ENCODE data around the gene ANO3.

- TF ChIP-seq CTCF (IDR thresholded peaks at IDR 0.05) (no peak), POLR2A (IDR thresholded peaks at IDR 0.05) (no peak)
Measured at GRCh38 chr11:26323837-26324236, 8.1 kb upstream of the ANO3 start.

All from thyroid gland (tissue), 4 donors.